Transverse colon (tissue), 4 donors: ENCODE measurements around the gene ZNF177.

Experiments
- POLR2A ChIP-seq: fragments of 450-650 bp; IDR thresholded peaks from one replicate; pipeline ENCODE4 v1.6.1; 2016; ENCODE audit warnings: antibody characterized with exemption, mild to moderate bottlenecking, moderate library complexity
- POLR2AphosphoS5 ChIP-seq, 3 donors: sonication (generic); formaldehyde crosslinking; IDR thresholded peaks; one replicate each; pipeline ENCODE4 v1.6.1; 2016; ENCODE audit warnings: antibody characterized with exemption in 3 of 3
- TF ChIP-seq, protein P1 (sequence below), 5 experiments: fragments of 200-600 bp in 3 of 5; fragments of 450-650 bp in 2 of 5; sonication (generic) in 3 of 5; IDR thresholded peaks; 1 replicate in 2 of 5; 2 replicates in 3 of 5; pipeline ENCODE4 v1.5.1; 2016 to 2017; ENCODE audit warnings: antibody characterized with exemption in 5 of 5, inconsistent platforms in 3 of 5, mild to moderate bottlenecking in 2 of 5, moderate library complexity in 1 of 5

- TF ChIP-seq, protein P1, sequence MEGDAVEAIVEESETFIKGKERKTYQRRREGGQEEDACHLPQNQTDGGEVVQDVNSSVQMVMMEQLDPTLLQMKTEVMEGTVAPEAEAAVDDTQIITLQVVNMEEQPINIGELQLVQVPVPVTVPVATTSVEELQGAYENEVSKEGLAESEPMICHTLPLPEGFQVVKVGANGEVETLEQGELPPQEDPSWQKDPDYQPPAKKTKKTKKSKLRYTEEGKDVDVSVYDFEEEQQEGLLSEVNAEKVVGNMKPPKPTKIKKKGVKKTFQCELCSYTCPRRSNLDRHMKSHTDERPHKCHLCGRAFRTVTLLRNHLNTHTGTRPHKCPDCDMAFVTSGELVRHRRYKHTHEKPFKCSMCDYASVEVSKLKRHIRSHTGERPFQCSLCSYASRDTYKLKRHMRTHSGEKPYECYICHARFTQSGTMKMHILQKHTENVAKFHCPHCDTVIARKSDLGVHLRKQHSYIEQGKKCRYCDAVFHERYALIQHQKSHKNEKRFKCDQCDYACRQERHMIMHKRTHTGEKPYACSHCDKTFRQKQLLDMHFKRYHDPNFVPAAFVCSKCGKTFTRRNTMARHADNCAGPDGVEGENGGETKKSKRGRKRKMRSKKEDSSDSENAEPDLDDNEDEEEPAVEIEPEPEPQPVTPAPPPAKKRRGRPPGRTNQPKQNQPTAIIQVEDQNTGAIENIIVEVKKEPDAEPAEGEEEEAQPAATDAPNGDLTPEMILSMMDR (IDR thresholded peaks at IDR 0.05), result peak; percentile 10 to 51 (median 26)
- TF ChIP-seq POLR2A, result peak; percentile 26
- peak in 2 of 3 donors; percentile 23 to 42 for TF ChIP-seq POLR2AphosphoS5 (IDR thresholded peaks at IDR 0.05)
Observed at GRCh38 chr19:9323919-9324583, 38.8 kb upstream of the ZNF177 start, which contains the start of gene ZNF559.
